ENCODE measurements around the gene GSDMA. TPM values are rescaled to one million over a fixed set of nuclear protein-coding genes. Genes with fewer than 3 reads are reported as not detected.

The GSDMA gene
- total RNA-seq, 2 experiments from 2014 or later: 0.15 to 0.57 TPM

DNA sequence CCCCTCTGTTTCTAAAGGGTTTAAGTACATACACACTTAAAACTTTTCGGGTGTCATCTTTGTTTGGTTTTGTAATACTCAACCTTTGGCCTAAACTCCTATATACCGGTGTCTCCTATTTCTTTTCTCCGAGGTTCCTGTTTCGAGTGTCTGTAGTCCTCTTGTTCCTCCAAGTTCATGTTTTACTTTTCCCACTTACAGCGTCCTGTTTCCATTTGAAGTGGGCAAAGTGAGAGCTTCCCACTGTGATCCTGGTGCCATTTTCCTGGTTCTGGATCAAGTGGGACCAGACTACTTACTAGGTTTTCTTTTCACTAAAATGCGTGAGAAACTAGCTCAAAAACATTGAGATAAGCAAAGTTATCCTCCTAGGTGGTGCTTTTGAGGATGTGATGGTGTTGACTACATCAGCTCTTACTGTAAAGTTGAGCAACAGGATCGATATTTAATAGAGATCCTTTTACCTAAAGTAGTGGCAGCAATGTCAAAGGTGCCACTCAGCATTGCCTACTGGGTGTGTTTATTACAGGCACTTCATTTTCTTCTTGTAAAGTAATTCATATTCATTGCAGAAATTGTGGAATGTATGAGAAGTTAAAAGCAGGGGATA lies 19.1 kb downstream of the GSDMA start:
- BruUV-seq (replicated peaks): TSS peak; percentile 65

GRCh38 chr17:39988206-39988810 lies 25.5 kb downstream of the GSDMA start:
- Histone ChIP-seq H3K9me3 (ENCODE audit: low read length) (no peaks in the 10 kb centered on the region), H3K79me2 (ENCODE audit: insufficient read depth, low read depth, low read length) (peaks cover 4% of the 10 kb centered on the region), H3K4me1 (ENCODE audit: insufficient read depth, low read length, poor library complexity, severe bottlenecking) (no peaks in the 10 kb centered on the region), H3K9me2 (ENCODE audit: insufficient read depth, low read length) (no peaks in the 10 kb centered on the region), H3K4me2 (ENCODE audit: low read length) (no peak overlapping the region), H2AFZ (ENCODE audit: low read length) (no peak overlapping the region), H4K20me1 (ENCODE audit: insufficient read depth, low read length) (0 out of 2 replicates have a peak, but pooled peaks cover 3% of the 10 kb centered on the region), H3K36me3 (ENCODE audit: insufficient read depth, low read length) (peaks cover 99% of the 10 kb centered on the region), H3K4me3 (ENCODE audit: low read depth, low read length, poor library complexity, severe bottlenecking) (no peak overlapping the region), H3K27ac (ENCODE audit: low read depth, low read length, poor library complexity, severe bottlenecking) (no peak overlapping the region)
- no TSS peak for BruUV-seq (replicated peaks)
- no peak for TF ChIP-seq EZH2phosphoT487 (IDR thresholded peaks at IDR 0.05; ENCODE audit: borderline replicate concordance, low read depth, low read length)
- TF ChIP-seq, protein P1, sequence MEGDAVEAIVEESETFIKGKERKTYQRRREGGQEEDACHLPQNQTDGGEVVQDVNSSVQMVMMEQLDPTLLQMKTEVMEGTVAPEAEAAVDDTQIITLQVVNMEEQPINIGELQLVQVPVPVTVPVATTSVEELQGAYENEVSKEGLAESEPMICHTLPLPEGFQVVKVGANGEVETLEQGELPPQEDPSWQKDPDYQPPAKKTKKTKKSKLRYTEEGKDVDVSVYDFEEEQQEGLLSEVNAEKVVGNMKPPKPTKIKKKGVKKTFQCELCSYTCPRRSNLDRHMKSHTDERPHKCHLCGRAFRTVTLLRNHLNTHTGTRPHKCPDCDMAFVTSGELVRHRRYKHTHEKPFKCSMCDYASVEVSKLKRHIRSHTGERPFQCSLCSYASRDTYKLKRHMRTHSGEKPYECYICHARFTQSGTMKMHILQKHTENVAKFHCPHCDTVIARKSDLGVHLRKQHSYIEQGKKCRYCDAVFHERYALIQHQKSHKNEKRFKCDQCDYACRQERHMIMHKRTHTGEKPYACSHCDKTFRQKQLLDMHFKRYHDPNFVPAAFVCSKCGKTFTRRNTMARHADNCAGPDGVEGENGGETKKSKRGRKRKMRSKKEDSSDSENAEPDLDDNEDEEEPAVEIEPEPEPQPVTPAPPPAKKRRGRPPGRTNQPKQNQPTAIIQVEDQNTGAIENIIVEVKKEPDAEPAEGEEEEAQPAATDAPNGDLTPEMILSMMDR (conservative IDR thresholded peaks at IDR 0.05; ENCODE audit: low read length): no peak
- ChIA-PET CTCF (ENCODE audit: unreplicated experiment) (no interaction called here), POLR2A (no interaction called here)
- DNase-seq (ENCODE audit: low spot score): no peak
- intact Hi-C loops (cut with micrococcal nuclease; ENCODE audit: unreplicated experiment): no loop called here

More for the DNA sequence above, 19.1 kb downstream of the GSDMA start:
- H3K79me2 ChIP-seq (ENCODE audit: insufficient read depth, low read depth, low read length): peaks cover 30% of the 10 kb centered on the region
- peaks cover 22% of the 10 kb centered on the region; the same call in 1 of the 2 replicates for H4K20me1 ChIP-seq (ENCODE audit: insufficient read depth, low read length)
- H3K36me3 ChIP-seq (ENCODE audit: insufficient read depth, low read length): peaks cover 47% of the 10 kb centered on the region
- ChIA-PET CTCF (ENCODE audit: unreplicated experiment) (interaction anchor here (0.6 kb wide), 1 partner anchor 105 kb away, joined by 3 read pairs; no protein-coding TSS in a partner anchor), POLR2A (no interaction called here)
- intact Hi-C loops (cut with micrococcal nuclease; ENCODE audit: unreplicated experiment): no loop called here
- H3K4me1 ChIP-seq (ENCODE audit: insufficient read depth, low read length, poor library complexity, severe bottlenecking): peaks cover 23% of the 10 kb centered on the region
- TF ChIP-seq EZH2phosphoT487 (IDR thresholded peaks at IDR 0.05; ENCODE audit: borderline replicate concordance, low read depth, low read length): no peak
- TF ChIP-seq, protein P1 (conservative IDR thresholded peaks at IDR 0.05; ENCODE audit: low read length): no peak
- H3K4me3 ChIP-seq (ENCODE audit: low read depth, low read length, poor library complexity, severe bottlenecking): peak overlapping the region; percentile 96
- peak; percentile 14 for DNase-seq (ENCODE audit: low spot score)
- H3K4me2 ChIP-seq (ENCODE audit: low read length): peak overlapping the region; percentile 93
- no peaks in the 10 kb centered on the region for H3K9me2 ChIP-seq (ENCODE audit: insufficient read depth, low read length)
- no peaks in the 10 kb centered on the region for H3K9me3 ChIP-seq (ENCODE audit: low read length)
- peak overlapping the region; percentile 64 for H3K27ac ChIP-seq (ENCODE audit: low read depth, low read length, poor library complexity, severe bottlenecking)
- H2AFZ ChIP-seq (ENCODE audit: low read length): no peak overlapping the region

- Histone ChIP-seq H4K20me1 (ENCODE audit: insufficient read depth, low read length) (no peaks in the 10 kb centered on the region), H3K36me3 (ENCODE audit: insufficient read depth, low read length) (peaks cover 87% of the 10 kb centered on the region), H3K27ac (ENCODE audit: low read depth, low read length, poor library complexity, severe bottlenecking) (no peak overlapping the region), H3K79me2 (ENCODE audit: insufficient read depth, low read depth, low read length) (no peaks in the 10 kb centered on the region), H3K4me2 (ENCODE audit: low read length) (no peak overlapping the region), H2AFZ (ENCODE audit: low read length) (no peak overlapping the region), H3K4me3 (ENCODE audit: low read depth, low read length, poor library complexity, severe bottlenecking) (no peak overlapping the region), H3K4me1 (ENCODE audit: insufficient read depth, low read length, poor library complexity, severe bottlenecking) (no peaks in the 10 kb centered on the region), H3K9me3 (ENCODE audit: low read length) (no peaks in the 10 kb centered on the region), H3K9me2 (ENCODE audit: insufficient read depth, low read length) (no peaks in the 10 kb centered on the region)
- ChIA-PET CTCF (ENCODE audit: unreplicated experiment) (no interaction called here), POLR2A (no interaction called here)
- no TSS peak for BruUV-seq (replicated peaks)
- no peak for DNase-seq (ENCODE audit: low spot score)
- TF ChIP-seq, protein P1 (conservative IDR thresholded peaks at IDR 0.05; ENCODE audit: low read length): no peak
- no peak for TF ChIP-seq EZH2phosphoT487 (IDR thresholded peaks at IDR 0.05; ENCODE audit: borderline replicate concordance, low read depth, low read length)
- intact Hi-C loops (cut with micrococcal nuclease; ENCODE audit: unreplicated experiment): no loop called here
Observed at GRCh38 chr17:39994448-39994847, 31.6 kb downstream of the GSDMA start.

All from OCI-LY7 (cell line).